GM06990 (cell line): Measurements from ENCODE around the gene PTPRE.

ENCODE experiments used
- DNase-seq: peaks from one replicate; pipeline ENCODE4 v3.0.0-alpha.2; 2011; ENCODE audit not compliant: insufficient read length; ENCODE audit errors: extremely low read depth
- H3K27me3 ChIP-seq: replicated peaks from 2 replicates; pipeline ENCODE4 v1.6.0; 2011; ENCODE audit warnings: low read length; ENCODE audit not compliant: control insufficient read depth, insufficient read depth
- H3K36me3 ChIP-seq: 2 replicates; pipeline ENCODE4 v1.5.1; 2011; ENCODE audit warnings: low read length; ENCODE audit not compliant: control insufficient read depth, insufficient read depth
- H3K4me3 ChIP-seq: replicated peaks from 2 replicates; pipeline ENCODE4 v1.5.1; 2011; ENCODE audit warnings: low read depth, mild to moderate bottlenecking, control low read depth, low read length
- TF ChIP-seq, protein P1 (sequence below): IDR thresholded peaks from 2 replicates; pipeline ENCODE4 v1.5.1; 2011; ENCODE audit warnings: low read length, control low read depth, mild to moderate bottlenecking, inconsistent platforms; ENCODE audit not compliant: insufficient read depth, poor library complexity, severe bottlenecking

The PTPRE gene

DNA sequence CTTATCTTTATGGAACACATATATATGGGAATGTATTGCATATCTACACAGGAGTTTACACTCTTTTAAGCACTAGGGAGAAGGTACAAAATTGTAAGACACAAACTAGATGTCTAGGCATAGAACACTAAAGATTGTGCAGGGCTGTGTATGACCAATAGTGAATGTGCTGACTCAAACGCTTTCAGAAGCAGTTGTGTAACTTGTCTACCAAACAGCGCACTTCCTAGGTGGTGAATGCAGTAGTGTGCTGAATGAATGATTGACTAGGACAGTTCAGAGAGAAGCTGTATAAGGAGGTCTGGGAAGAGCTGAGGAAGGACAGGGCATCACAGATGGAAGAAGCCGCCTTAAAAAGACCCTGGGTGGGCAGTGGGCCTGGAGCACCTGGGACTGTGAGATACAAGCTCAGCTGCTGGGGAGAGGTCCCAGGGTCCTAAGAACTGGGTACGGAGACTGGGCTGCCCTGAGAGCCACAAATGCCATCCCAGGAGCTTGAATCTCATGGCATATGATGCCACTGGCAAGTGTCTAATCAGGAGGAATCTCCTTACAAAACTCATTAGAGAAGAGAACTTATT, 28.3 kb upstream of the PTPRE start:
- TF ChIP-seq, protein P1, sequence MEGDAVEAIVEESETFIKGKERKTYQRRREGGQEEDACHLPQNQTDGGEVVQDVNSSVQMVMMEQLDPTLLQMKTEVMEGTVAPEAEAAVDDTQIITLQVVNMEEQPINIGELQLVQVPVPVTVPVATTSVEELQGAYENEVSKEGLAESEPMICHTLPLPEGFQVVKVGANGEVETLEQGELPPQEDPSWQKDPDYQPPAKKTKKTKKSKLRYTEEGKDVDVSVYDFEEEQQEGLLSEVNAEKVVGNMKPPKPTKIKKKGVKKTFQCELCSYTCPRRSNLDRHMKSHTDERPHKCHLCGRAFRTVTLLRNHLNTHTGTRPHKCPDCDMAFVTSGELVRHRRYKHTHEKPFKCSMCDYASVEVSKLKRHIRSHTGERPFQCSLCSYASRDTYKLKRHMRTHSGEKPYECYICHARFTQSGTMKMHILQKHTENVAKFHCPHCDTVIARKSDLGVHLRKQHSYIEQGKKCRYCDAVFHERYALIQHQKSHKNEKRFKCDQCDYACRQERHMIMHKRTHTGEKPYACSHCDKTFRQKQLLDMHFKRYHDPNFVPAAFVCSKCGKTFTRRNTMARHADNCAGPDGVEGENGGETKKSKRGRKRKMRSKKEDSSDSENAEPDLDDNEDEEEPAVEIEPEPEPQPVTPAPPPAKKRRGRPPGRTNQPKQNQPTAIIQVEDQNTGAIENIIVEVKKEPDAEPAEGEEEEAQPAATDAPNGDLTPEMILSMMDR = no peak
- Histone ChIP-seq H3K36me3 (no peaks in the 10 kb centered on the region), H3K4me3 (no peak overlapping the region), H3K27me3 (no peaks in the 10 kb centered on the region; the same call in 1 of the 2 replicates)
- no peak for DNase-seq

DNA sequence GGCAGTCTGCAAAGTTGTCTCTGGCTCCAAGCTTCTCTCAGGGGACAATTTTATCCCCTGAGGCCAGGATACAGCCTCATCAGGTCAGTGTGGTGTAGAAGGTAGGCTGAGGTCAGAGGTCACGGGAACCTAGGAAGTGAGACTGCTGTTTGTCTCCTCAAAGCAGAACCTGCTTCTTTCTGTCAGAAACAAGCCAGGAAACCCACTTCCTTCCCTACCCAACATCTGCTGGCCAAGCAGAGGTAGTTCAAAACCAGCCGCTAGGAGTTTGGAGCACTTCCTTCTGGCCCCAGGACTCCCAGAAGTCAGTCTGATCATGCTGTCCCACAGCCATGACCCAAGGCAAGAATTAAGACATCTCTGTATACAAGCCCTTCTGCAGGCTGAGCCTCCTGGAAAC, 26.3 kb upstream of the PTPRE start:
- Histone ChIP-seq H3K36me3 (no peaks in the 10 kb centered on the region), H3K27me3 (no peaks in the 10 kb centered on the region), H3K4me3 (no peak overlapping the region)
- no peak for DNase-seq
- TF ChIP-seq, protein P1 = no peak

DNA sequence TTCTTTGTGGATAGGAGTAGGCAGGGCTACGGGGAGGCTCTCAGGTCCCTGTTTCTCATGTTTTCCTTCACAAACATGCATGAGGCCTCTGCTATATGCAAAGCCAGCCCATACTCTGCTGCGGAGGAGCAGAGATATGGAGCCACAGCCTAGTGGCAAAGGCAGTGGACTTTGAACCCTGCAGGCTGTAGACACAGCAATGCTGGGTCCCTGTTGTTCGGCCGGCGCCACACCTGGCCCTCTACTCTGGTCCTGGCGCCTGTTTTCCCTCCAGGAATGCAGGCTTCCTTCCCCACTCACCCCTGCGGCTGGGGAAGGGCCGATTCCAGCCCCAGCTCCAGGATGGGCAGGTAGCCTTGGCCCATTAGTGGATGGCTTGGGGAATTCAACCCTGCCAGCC, 25.6 kb upstream of the PTPRE start:
- no peak overlapping the region for H3K4me3 ChIP-seq
- TF ChIP-seq, protein P1 = no peak
- DNase-seq = no peak
- no peaks in the 10 kb centered on the region for H3K27me3 ChIP-seq
- no peaks in the 10 kb centered on the region for H3K36me3 ChIP-seq

DNA sequence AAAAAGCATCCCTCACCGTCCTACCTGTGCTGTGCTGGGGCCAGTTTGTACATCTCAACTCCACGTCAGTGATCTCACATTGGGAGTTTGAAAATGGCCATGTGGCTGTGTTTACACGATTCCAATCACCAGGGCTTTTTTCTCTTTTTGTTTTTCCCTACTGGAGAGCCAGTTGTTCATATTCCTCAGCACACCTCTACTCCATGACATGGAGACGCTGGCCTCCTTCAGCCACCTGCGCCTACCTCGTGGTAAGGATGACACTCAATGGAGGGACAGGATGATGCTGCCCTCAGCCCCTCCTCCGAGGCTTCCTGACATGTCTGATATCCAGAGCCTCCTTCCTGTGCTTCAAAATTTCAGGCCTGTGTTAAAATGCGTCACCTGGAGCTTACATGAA, 24.5 kb upstream of the PTPRE start:
- DNase-seq = no peak
- Histone ChIP-seq H3K4me3 (no peak overlapping the region), H3K27me3 (peaks cover 1% of the 10 kb centered on the region; the same call in 1 of the 2 replicates), H3K36me3 (no peaks in the 10 kb centered on the region)
- TF ChIP-seq, protein P1 = no peak

DNA sequence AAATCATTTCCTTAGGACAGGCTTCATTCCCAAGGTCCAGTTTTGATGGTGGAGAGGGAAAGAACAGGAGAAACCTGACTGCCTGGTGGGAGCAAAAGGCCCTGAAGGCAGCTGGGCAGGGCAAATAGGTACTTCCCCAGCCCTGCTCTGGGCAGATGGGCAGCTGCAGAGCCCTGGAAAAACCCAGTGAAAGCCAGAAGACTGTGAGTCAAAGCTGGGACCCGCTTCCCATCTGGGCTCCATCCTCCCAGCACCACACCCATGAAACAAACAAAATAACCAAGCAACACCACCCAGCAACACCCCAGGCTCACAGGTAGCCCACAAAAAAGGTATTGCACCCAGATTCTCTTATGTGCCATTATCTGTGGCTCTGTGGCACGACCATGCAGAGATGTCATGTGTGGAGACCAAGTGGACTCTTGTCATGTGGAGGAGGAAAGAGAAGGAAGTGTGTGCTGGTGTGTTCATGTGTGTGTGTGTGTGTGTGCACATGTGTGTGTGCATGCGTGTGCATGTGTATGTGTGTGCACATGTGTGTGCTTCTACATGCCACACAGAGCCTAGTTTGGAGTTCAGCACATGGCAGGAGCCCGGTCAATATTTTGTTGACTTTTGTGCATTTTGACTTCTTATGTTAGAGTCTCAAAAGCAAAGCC, 24.0 kb upstream of the PTPRE start:
- peaks cover 1% of the 10 kb centered on the region; the same call in 1 of the 2 replicates for H3K27me3 ChIP-seq
- TF ChIP-seq, protein P1 = no peak
- no peak overlapping the region for H3K4me3 ChIP-seq
- DNase-seq = no peak
- no peaks in the 10 kb centered on the region for H3K36me3 ChIP-seq
